Fibroblast of mammary gland (primary cell): ENCODE data around the gene CDYL2.
A peak's percentile ranks its signal among the peaks of the same experiment; 100 is the strongest.

Source experiments
- DNase-seq: peaks from one replicate; pipeline ENCODE4 v3.0.0-alpha.2; 2010; ENCODE audit warnings: low read depth
- H3K4me3 ChIP-seq: 2 replicates; pipeline ENCODE4 v1.5.1; 2011; ENCODE audit warnings: low read depth, mild to moderate bottlenecking, low read length, moderate library complexity; ENCODE audit not compliant: control insufficient read depth
- CTCF ChIP-seq: conservative IDR thresholded peaks from 2 replicates; pipeline ENCODE4 v1.5.1; 2011; ENCODE audit warnings: low read depth, low read length, inconsistent platforms; ENCODE audit not compliant: control insufficient read depth, insufficient read depth

The CDYL2 gene

GRCh38 chr16:80607204-80607603 is 197.2 kb downstream of the CDYL2 start:
- DNase-seq: no peak
- H3K4me3 ChIP-seq: no peak overlapping the region
- no peak for TF ChIP-seq CTCF

- no peak for DNase-seq
- no peak overlapping the region for H3K4me3 ChIP-seq
- no peak for TF ChIP-seq CTCF
Observed at GRCh38 chr16:80606221-80606766, 198.1 kb downstream of the CDYL2 start.

GRCh38 chr16:80604600-80605355 is 199.6 kb downstream of the CDYL2 start:
- DNase-seq: no peak
- no peak for TF ChIP-seq CTCF
- H3K4me3 ChIP-seq: no peak overlapping the region

- no peak for TF ChIP-seq CTCF
- no peak overlapping the region for H3K4me3 ChIP-seq
- DNase-seq: no peak
Observed at GRCh38 chr16:80602894-80603293, 201.5 kb downstream of the CDYL2 start.

GRCh38 chr16:80601182-80601581 is 203.2 kb downstream of the CDYL2 start:
- no peak for TF ChIP-seq CTCF
- H3K4me3 ChIP-seq: no peak overlapping the region
- DNase-seq: no peak

GRCh38 chr16:80599466-80599865 is 204.9 kb downstream of the CDYL2 start:
- DNase-seq: peak; percentile 70
- no peak overlapping the region for H3K4me3 ChIP-seq
- TF ChIP-seq CTCF: no peak
